Retina (tissue), 1 donor: ENCODE results near the gene PAX4.

Experiments
- DNase-seq: peaks from one replicate; pipeline ENCODE4 v3.0.0-alpha.2; 2016

The PAX4 gene

GRCh38 chr7:127628445-127628844, 10.5 kb upstream of the PAX4 start:
- no peak for DNase-seq

- DNase-seq, result no peak
These were observed 7.4 kb upstream of the PAX4 start for GRCh38 chr7:127625331-127625730.

GRCh38 chr7:127620406-127621233, 2.7 kb upstream of the PAX4 start:
- no peak for DNase-seq

GRCh38 chr7:127619681-127620405, 1.9 kb upstream of the PAX4 start:
- no peak for DNase-seq

GRCh38 chr7:127618775-127619174, 833 bp upstream of the PAX4 start:
- DNase-seq, result no peak

GRCh38 chr7:127616724-127617123, 1.2 kb downstream of the PAX4 start:
- DNase-seq, result no peak

GRCh38 chr7:127612263-127612662, 5.7 kb downstream of the PAX4 start:
- no peak for DNase-seq

- DNase-seq, result no peak
These were observed 8.6 kb downstream of the PAX4 start for GRCh38 chr7:127609297-127609696.

- DNase-seq, result no peak
These were observed 9.5 kb downstream of the PAX4 start for GRCh38 chr7:127608446-127608845.

- no peak for DNase-seq
These were observed 17.1 kb downstream of the PAX4 start for GRCh38 chr7:127600885-127601284.

GRCh38 chr7:127598318-127598717, 19.6 kb downstream of the PAX4 start:
- DNase-seq, result no peak

- DNase-seq, result no peak
These were observed 22.2 kb downstream of the PAX4 start for GRCh38 chr7:127595737-127596136.

GRCh38 chr7:127594490-127594889, 23.5 kb downstream of the PAX4 start:
- DNase-seq, result no peak

GRCh38 chr7:127592550-127592949, 25.4 kb downstream of the PAX4 start:
- DNase-seq, result no peak

- DNase-seq, result no peak
These were observed 26.4 kb downstream of the PAX4 start for GRCh38 chr7:127591591-127591990.

- DNase-seq, result no peak
These were observed 26.8 kb downstream of the PAX4 start for GRCh38 chr7:127591189-127591588.

GRCh38 chr7:127589896-127590295, 28.0 kb downstream of the PAX4 start:
- DNase-seq, result no peak

- peak; percentile 84 for DNase-seq
These were observed 29.1 kb downstream of the PAX4 start for GRCh38 chr7:127588697-127589482.

GRCh38 chr7:127588019-127588696, 29.8 kb downstream of the PAX4 start, which contains the start of gene ARF5:
ARF5 (plus strand) TSS chr7:127588411; CDS start chr7:127588499, 88 bp downstream.
- peak; percentile 86 for DNase-seq

- no peak for DNase-seq
These were observed 30.3 kb downstream of the PAX4 start for GRCh38 chr7:127587663-127588018.

- DNase-seq, result no peak
These were observed 31.6 kb downstream of the PAX4 start for GRCh38 chr7:127586346-127586745.

- peak; percentile 96 for DNase-seq
These were observed 32.6 kb downstream of the PAX4 start, which contains the start of gene GCC1 for GRCh38 chr7:127585044-127585953. GCC1 (minus strand) TSS chr7:127585596; CDS start chr7:127585182, 414 bp downstream.
